CD4-positive, alpha-beta T cell treated with Interleukin-21 for 1 hour (primary cell): ENCODE results near the gene RBMS1.

Experiments
- DNase-seq: peaks from one replicate; pipeline ENCODE4 v3.0.0-alpha.2; 2020

RBMS1 gene, protein sequence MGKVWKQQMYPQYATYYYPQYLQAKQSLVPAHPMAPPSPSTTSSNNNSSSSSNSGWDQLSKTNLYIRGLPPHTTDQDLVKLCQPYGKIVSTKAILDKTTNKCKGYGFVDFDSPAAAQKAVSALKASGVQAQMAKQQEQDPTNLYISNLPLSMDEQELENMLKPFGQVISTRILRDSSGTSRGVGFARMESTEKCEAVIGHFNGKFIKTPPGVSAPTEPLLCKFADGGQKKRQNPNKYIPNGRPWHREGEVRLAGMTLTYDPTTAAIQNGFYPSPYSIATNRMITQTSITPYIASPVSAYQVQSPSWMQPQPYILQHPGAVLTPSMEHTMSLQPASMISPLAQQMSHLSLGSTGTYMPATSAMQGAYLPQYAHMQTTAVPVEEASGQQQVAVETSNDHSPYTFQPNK

GRCh38 chr2:160493227-160494028, at the start of gene RBMS1:
RBMS1 (minus strand) TSS chr2:160493807; CDS start chr2:160493363, 444 bp downstream.
- DNase-seq: peak; percentile 56

DNA sequence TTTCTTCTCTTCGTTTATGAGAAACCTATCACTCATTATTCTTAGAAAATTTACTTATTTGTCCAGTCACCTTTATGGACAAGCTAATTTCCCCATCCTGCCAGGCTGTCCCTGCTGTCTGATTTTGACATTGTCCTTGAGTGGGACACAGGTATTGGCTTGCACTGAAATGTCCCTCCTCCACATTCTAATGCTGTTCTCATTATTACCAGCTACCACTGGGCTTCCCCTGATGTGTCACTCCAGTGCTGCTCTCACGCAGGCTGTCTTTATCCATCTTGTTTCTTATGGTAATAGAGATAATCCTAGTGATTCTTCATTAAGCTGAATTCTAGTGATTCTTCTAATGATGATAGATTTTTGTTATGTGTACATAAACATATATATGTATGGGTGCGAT, 48.1 kb upstream of the RBMS1 start:
- DNase-seq: no peak

- no peak for DNase-seq
These were observed 45.1 kb upstream of the RBMS1 start for GRCh38 chr2:160538559-160539355.

- DNase-seq: no peak
These were observed 44.5 kb upstream of the RBMS1 start for GRCh38 chr2:160538115-160538514.

DNA sequence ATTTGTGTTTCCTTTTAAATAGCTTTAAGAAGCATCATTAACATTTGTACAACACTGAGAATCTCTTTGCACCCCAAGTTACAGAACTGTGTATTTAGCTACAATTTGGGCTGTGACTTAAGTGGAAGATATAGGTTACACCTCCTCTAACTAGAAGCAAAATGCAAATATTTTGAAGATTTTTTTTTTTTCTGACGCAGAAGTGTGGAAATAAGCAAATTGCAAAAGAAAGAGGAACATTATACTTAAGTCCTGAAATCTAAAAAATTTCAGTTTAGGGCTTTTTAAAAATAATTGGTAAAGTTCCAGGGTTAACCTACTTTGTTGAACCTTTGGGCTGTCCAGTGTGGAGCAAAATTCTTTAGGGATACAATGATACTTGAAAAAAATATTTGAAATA, 41.4 kb upstream of the RBMS1 start:
- no peak for DNase-seq

GRCh38 chr2:160534249-160534648, 40.6 kb upstream of the RBMS1 start:
- DNase-seq: no peak

GRCh38 chr2:160533482-160533881, 39.9 kb upstream of the RBMS1 start:
- no peak for DNase-seq

DNA sequence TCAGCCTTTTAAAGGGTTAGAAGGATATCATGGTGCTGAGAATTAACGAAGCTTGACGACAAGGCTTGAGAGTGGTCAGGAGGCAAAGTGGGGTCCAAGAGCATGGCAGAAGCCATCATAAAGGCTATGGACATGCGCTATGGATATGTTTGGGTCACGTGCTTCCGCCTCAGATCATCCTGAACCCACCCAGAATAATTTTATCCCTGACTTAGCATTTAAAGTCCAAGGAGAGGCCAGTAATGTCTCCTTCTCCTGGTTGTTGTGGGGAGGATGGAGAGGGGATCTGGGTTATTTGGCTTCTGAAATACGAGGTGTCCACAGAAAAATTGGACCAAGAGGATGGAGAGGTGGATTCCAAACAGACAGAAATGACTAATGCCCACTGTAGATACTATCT, 38.8 kb upstream of the RBMS1 start:
- DNase-seq: no peak

GRCh38 chr2:160522951-160523710, 29.5 kb upstream of the RBMS1 start:
- DNase-seq: no peak

GRCh38 chr2:160517731-160518130, 24.1 kb upstream of the RBMS1 start:
- no peak for DNase-seq

- DNase-seq: no peak
These were observed 23.1 kb upstream of the RBMS1 start for GRCh38 chr2:160516547-160517365.

DNA sequence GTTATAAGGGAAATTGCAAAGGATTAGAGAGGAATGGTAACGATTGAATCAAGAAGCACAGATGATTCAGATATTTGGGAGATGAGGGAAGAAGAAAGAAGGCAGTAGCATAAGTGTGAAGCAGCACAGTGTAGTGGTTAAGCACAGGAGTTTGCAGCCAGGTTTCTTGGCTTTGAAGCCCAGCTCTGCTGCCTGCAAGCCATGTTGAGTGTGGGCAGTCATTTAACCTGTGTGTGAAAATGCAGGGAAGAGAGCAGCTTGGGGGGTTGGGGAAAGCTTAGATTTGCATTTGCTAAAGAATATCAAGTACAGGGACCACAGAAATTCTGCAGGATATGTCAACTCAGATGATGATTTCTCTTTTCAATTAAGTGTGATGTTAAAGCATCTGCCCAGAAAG, 21.5 kb upstream of the RBMS1 start:
- no peak for DNase-seq

GRCh38 chr2:160513120-160513519, 19.5 kb upstream of the RBMS1 start:
- no peak for DNase-seq

DNA sequence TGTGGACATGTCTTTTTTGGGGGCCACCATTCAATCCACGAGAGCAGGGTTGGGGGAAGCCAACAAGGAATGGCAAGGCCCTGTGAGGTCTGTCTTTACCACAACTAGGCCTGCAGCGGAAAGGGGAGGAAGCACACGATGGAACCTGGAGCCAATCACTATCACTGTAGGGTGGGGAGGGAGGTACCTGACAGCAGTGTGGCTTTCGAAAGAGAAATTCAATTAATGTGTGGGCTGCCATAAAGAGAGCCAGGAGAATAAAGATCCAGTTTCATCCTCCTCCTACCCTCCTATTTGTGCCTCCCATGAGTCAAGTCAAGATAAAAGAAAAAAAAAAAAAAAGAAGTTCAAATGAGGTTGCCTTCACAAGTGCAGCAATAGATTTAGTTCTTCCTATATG, 18.9 kb upstream of the RBMS1 start:
- no peak for DNase-seq

- DNase-seq: no peak
These were observed 17.0 kb upstream of the RBMS1 start for GRCh38 chr2:160510617-160511016.

DNA sequence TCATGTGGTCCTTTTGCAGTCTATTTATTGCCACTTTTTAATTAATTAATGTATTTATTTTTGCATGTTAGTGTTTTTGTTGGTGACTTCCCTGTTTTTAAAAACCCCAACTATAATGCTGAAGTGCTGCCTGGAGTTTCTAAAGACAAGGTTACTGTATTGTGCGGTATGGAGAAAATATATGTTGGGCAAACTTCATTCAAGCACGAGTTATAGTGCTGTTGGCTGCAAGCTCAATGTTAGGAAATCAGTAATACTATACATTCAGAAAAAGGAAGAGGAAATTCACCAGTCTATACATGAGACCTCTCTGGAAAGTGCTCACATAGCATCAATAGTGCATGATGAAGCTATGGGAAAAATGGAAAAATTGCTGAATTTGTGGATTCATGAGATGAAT, 15.4 kb upstream of the RBMS1 start:
- DNase-seq: no peak

DNA sequence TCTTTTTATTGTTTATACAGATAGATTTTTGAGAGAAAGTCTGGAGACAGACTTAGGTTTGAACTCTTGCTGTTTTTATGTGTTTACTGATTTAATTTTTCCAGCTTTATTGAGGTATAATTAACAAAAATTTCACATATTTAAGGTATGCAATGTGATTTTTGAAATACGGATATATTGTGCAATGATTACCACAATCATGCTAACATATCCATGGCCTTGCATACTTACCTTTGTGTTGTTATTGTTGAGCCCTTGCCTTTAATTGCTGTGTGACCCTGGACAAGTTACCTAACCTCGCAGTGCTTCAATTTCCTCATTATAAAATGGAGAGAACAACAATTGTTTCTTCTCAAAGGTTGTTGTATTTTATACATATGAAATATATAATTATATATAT, 13.9 kb upstream of the RBMS1 start:
- no peak for DNase-seq

- no peak for DNase-seq
These were observed 13.4 kb upstream of the RBMS1 start for GRCh38 chr2:160507046-160507407.

- DNase-seq: no peak
These were observed 12.9 kb upstream of the RBMS1 start for GRCh38 chr2:160506371-160507045.

DNA sequence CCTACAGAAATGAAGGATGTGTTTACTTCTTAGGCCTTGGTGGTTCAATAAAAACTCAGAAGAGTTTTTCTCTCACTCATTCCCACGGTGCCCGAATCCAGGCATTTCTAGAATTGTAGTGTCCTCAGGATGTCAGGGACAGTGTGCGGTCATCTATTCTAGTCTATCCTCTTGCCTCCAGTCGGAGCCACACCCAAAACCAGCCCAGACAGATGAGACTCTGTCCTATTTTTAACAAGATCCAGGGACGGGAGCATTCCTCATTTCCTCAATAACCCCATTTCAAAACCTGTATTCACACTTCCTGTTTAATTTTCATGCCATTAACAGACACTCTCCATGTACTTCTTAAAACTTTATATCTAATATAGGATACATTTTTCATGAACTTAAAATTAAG, 11.6 kb upstream of the RBMS1 start:
- no peak for DNase-seq

- no peak for DNase-seq
These were observed 8.9 kb upstream of the RBMS1 start for GRCh38 chr2:160502478-160502877.
